GM19025 (cell line): ENCODE measurements around the gene ASAH2.

Source experiments
- ATAC-seq: cut with Tn5 transposase; IDR thresholded peaks from one replicate; pipeline ENCODE4 v1.9.1; 2021; ENCODE audit warnings: mild to moderate bottlenecking, low read depth, moderate library complexity; ENCODE audit not compliant: unreplicated experiment

ASAH2 gene

GRCh38 chr10:50211670-50212069 lies 39.6 kb downstream of the ASAH2 start:
- no peak for ATAC-seq

DNA sequence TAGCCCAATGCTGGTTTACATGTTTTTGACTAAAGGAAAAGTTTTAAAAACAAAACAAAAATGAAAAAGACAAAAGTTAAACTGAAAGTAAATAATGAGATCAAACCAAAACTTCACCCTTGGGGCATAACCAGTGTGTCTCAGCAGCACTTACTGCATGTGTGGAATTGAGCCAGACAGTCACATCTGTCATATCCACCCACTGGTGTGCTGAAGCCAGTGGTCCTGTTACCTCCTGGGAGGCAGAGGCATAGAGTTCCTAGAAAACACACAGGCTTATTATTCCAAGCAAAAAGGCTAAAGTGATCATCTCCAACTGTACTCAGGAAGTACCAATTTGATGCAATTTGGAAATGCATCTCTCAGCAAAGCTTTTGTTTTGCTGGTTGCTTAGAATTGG lies 40.4 kb downstream of the ASAH2 start:
- ATAC-seq = peak; percentile 81
